ENCODE measurements around the gene LCAT. TPM values are rescaled to one million over a fixed set of nuclear protein-coding genes. Genes with fewer than 3 reads are reported as not detected.
"Not testable (repeated sequence)": the region's sequence is repeated elsewhere in the genome, so short reads cannot be mapped to it uniquely, and the experiment has no call there.

Gene LCAT
- total RNA-seq, 1 donor from 2014 or later, result 6.5 TPM

DNA sequence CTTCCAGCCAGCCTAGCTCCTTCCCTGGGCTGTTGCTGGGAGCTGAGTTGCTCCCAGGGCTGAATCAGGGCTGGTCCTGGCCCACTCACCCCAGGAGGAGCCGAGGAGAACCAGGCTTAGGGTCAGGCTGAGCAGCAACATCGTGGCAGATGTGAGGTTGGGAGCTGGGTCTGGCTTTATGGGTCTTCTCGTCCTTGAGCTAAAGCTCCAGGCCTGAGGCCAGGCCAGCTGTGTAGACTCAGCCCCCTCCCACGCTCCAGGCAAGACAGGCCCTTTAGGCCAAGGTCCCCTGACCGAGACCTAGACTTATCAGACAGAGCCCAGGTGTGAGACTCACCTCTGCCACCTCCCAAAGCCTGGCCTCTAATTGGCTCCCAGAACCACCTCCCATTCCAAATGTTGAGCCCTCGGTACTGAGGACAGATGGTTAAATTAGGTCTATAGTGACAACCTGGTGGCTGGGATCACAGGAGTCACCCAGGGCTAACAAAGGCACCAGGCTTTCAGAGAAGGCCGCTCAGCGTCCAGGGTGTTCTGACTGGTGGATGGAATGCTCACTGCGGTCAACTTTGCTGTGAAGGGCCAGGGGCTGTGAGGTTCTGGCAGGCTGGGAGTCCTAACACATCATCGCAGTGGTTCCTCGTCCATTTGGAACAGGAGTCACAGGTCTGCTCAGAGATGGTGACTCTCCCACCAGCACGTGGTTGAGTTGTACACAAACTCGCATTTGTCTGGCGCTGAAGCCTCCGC, 12.0 kb downstream of the LCAT start, which contains the start of gene CTRL:
Gene CTRL, minus strand, starts transcription at position 151 of the 750 bp plus-strand sequence. Its CDS starts 10 bp downstream, at position 141.
- DNase-seq, result no peak

DNA sequence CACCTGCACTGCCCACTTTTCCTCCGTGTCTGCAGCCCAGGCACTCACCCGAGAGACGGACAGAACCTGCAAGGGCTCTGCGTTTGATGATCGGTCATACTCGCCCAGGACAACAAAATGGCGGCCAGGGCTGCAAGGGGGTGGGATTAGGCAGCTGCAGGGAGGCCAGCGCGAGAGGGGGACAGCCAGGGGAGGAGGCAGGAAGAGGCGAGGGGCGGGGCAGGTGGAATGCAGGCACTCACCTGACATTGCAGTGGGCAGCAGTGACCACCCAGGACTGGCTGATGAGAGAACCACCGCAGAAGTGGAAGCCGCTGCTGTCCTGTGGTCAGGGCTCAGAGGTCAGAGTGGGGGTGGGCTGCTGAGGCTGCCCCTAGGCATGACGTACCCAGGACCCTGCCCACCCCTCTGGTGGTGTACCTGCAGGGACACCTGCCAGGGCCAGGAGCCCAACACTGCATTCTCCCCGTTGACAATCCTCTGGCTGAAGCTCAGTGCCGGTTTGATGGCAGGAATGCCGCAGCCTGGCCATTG, 13.2 kb downstream of the LCAT start:
- DNase-seq, result no peak

DNA sequence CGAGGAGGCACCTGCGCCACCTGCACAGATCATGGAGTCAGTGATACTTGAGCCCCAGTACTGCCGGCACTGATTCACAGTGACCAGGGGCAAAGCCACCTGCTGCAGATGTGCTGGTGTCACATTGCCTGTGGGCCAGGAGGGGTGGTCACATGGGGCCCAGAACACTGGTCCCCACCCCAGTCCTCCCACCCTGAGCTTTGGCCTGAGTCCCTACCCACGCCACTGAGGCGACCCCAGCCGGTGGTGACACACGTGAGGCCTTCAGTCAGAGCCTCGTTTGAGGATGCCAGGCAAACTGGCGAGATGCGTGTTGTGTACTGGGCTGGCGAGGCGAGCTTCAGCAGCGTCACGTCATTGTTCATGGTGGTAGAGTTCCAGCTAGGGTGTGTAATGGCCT, 13.7 kb downstream of the LCAT start:
- no peak for DNase-seq

GRCh38 chr16:67928561-67929364, 15.2 kb downstream of the LCAT start:
- peak; percentile 81 for DNase-seq

DNA sequence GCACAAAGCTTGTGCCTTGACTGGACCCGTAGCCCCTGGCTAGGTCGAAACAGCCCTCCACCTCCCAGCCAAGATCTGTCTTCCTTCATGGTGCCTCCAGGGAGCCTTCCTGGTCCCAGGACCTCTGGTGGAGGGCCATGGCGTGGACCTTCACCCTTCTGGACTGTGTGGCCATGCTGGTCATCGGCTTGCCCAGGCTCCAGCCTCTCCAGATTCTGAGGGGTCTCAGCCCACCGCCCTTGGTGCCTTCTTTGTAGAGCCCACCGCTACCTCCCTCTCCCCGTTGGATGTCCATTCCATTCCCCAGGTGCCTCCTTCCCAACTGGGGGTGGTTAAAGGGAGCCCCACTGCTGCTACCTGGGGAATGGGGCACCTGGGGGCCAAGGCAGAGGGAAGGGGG, 15.8 kb downstream of the LCAT start:
- no peak for DNase-seq

DNA sequence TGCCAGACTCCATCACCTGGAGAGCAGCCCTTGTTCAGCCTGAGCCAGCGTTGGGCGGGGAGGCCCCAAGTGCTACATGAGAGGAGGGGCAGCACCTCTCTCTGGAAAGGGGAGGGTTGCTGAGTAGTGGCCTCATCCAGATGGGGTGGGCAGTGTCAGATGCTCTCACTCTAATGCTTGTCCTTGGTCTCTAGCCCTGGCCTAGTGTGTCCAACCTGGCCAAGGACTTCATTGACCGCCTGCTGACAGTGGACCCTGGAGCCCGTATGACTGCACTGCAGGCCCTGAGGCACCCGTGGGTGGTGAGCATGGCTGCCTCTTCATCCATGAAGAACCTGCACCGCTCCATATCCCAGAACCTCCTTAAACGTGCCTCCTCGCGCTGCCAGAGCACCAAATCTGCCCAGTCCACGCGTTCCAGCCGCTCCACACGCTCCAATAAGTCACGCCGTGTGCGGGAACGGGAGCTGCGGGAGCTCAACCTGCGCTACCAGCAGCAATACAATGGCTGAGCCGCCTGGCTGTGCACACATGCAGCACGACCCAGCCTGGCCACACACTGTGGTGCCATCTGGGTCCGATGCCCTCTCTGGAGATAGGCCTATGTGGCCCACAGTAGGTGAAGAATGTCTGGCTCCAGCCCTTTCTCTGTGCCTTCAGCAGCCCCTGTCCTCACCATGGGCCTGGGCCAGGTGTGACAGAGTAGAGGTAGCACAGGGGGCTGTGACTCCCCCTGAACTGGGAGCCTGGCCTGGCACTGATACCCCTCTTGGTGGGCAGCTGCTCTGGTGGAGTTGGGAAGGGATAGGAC, 16.6 kb downstream of the LCAT start:
- no peak for DNase-seq

- DNase-seq, result peak; percentile 81
These were observed 17.7 kb downstream of the LCAT start for GRCh38 chr16:67926181-67926750.

DNA sequence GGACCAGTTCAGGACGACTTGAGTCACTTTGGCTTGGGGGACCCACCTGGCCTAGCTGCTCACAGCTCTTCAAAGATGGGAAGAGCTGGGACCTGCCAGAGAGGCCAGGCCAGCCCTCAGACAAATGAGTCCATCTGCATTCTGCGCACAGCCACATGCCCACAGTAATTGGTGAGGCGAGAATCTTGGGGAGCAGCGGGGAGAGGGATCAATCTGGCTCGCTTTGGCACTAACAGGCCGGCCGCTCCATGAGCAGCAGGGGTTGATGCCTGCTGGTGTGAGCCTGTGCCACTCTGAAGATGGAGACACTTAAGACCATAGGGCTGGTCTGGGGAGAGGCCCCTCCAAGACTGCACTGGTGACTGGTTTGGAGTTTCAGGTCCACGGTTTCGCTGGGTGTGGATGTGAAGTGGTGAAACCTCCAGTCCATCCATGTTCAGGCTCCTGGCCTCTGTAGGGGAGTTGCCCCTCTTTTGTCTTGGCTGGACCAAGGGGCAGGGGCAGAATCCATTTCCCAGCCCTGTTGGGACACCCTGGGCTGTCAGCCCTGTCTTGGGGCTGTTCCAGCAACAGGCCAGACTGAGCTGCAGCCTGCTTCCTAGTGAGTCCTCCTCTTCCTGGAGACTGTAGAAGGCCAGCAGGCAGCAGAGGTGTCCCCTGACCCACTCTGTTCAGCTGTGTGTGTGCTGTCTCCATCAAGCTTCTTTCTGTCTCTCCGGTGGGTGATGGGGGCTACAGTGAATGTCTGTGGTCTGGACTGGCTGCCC, 19.6 kb downstream of the LCAT start:
- no peak for DNase-seq

GRCh38 chr16:67923414-67924116, 20.4 kb downstream of the LCAT start:
- DNase-seq, result no peak

GRCh38 chr16:67922740-67923139, 21.2 kb downstream of the LCAT start:
- DNase-seq, result no peak

GRCh38 chr16:67922221-67922620, 21.7 kb downstream of the LCAT start:
- DNase-seq, result no peak

- no peak for DNase-seq
These were observed 24.2 kb downstream of the LCAT start for GRCh38 chr16:67919622-67920221.

GRCh38 chr16:67917852-67918236, 26.1 kb downstream of the LCAT start:
- peak; percentile 56 for DNase-seq

- no peak for DNase-seq
These were observed 26.6 kb downstream of the LCAT start for GRCh38 chr16:67917140-67917851.

GRCh38 chr16:67915831-67916723, 27.8 kb downstream of the LCAT start:
- DNase-seq, result no peak

- not testable (repeated sequence) for DNase-seq
These were observed 28.5 kb downstream of the LCAT start for GRCh38 chr16:67915496-67915769.

DNA sequence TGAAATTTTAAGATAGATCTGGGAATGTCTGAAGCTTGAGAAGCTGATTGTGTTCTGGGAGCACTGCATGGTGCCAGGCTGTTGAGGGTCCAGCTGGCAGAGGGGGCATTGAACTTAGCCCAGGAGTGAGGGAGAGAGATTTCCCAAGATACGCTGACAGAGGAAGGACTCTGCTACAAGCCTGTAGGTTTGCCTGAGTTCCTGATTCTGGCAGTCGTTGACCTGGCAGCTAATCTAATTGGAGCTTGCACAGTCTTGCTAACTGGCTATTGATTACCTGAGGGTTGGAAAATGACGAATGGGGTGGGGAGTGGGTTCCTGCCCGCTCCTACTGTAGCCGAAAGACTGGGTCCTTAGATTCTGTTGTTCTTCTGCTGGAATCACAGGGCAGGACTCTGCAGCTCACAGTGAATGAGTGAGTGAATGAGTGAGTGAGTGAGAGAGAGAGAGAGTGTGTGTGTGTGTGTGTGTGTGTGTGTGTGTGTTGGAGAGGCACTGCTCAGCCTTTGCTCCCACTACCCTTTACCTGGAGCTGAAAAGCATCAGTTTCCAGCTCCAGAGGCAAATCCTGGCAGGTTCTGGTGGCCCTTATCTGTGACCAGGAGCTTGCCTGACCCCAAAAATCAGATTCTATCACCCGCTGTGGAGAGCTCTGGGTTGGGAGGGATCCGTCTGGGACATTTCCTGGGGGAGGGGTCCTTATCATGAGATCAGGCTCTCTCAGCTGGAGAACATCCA, 29.0 kb downstream of the LCAT start:
- DNase-seq, result no peak

GRCh38 chr16:67910158-67910557, 33.8 kb downstream of the LCAT start:
- DNase-seq, result peak; percentile 55

Data from dermis blood vessel endothelial cell (primary cell).